MM.1S (cell line): ENCODE data around the gene HIPK1.

Experiments used
- DNase-seq: peaks from one replicate; pipeline ENCODE4 v3.0.0-alpha.2; 2015
- H2AFZ ChIP-seq: fragments of 300-600 bp; sonication (generic); 2 replicates; pipeline ENCODE4 v1.6.0; 2016; ENCODE audit warnings: antibody characterized with exemption, low read length
- H3F3A ChIP-seq: fragments of 300-600 bp; sonication (generic); 2 replicates; pipeline ENCODE4 v1.6.1; 2016; ENCODE audit warnings: mild to moderate bottlenecking, antibody characterized with exemption, low read length, moderate library complexity, mixed read lengths; ENCODE audit not compliant: insufficient read depth
- H3K27ac ChIP-seq: fragments of 300-600 bp; sonication (generic); 2 replicates; pipeline ENCODE4 v1.5.1; 2016; ENCODE audit warnings: mild to moderate bottlenecking, low read length
- H3K27me3 ChIP-seq: fragments of 300-600 bp; sonication (generic); replicated peaks from 2 replicates; pipeline ENCODE4 v1.6.0; 2016; ENCODE audit warnings: low read length; ENCODE audit not compliant: insufficient read depth
- H3K36me3 ChIP-seq: fragments of 300-600 bp; sonication (generic); replicated peaks from 2 replicates; pipeline ENCODE4 v1.6.1; 2016; ENCODE audit warnings: mild to moderate bottlenecking, low read length, mixed read lengths; ENCODE audit not compliant: insufficient read depth
- H3K4me1 ChIP-seq: fragments of 300-600 bp; sonication (generic); 2 replicates; pipeline ENCODE4 v1.6.1; 2016; ENCODE audit warnings: low read length, mixed read lengths
- H3K4me2 ChIP-seq: fragments of 300-600 bp; sonication (generic); 2 replicates; pipeline ENCODE4 v1.6.0; 2016; ENCODE audit warnings: low read depth, low read length
- H3K4me3 ChIP-seq: fragments of 300-600 bp; sonication (generic); 2 replicates; pipeline ENCODE4 v1.5.1; 2016; ENCODE audit warnings: low read length, mixed read lengths
- H3K79me2 ChIP-seq: fragments of 300-600 bp; sonication (generic); 2 replicates; pipeline ENCODE4 v1.6.1; 2016; ENCODE audit warnings: mixed run types, low read length, mixed read lengths
- H3K9ac ChIP-seq: fragments of 300-600 bp; sonication (generic); 2 replicates; pipeline ENCODE4 v1.6.1; 2016; ENCODE audit warnings: low read length, mixed read lengths
- H3K9me2 ChIP-seq: fragments of 300-600 bp; sonication (generic); replicated peaks from 2 replicates; pipeline ENCODE4 v1.6.1; 2016; ENCODE audit warnings: mild to moderate bottlenecking, low read length, mixed read lengths; ENCODE audit not compliant: insufficient read depth
- H3K9me3 ChIP-seq: fragments of 300-600 bp; sonication (generic); replicated peaks from 2 replicates; pipeline ENCODE4 v1.6.1; 2016; ENCODE audit warnings: mild to moderate bottlenecking, low read length, mixed read lengths; ENCODE audit not compliant: insufficient read depth
- H4K20me1 ChIP-seq: fragments of 300-600 bp; sonication (generic); 2 replicates; pipeline ENCODE4 v1.6.1; 2016; ENCODE audit warnings: mild to moderate bottlenecking, low read length, moderate library complexity, mixed read lengths; ENCODE audit not compliant: insufficient read depth
- EZH2 ChIP-seq: fragments of 300-600 bp; sonication (generic); optimal IDR thresholded peaks from 2 replicates; pipeline ENCODE3; 2017; ENCODE audit warnings: low read depth, mild to moderate bottlenecking, antibody characterized with exemption, low read length, mixed read lengths
- EZH2phosphoT487 ChIP-seq: fragments of 300-600 bp; sonication (generic); IDR thresholded peaks from 2 replicates; pipeline ENCODE4 v1.6.1; 2018; ENCODE audit warnings: antibody characterized with exemption, low read length
- TF ChIP-seq, protein P1 (sequence below): fragments of 300-600 bp; sonication (generic); IDR thresholded peaks from 2 replicates; pipeline ENCODE4 v1.5.1; 2016; ENCODE audit warnings: antibody characterized with exemption, low read length, mixed read lengths

Gene HIPK1

DNA sequence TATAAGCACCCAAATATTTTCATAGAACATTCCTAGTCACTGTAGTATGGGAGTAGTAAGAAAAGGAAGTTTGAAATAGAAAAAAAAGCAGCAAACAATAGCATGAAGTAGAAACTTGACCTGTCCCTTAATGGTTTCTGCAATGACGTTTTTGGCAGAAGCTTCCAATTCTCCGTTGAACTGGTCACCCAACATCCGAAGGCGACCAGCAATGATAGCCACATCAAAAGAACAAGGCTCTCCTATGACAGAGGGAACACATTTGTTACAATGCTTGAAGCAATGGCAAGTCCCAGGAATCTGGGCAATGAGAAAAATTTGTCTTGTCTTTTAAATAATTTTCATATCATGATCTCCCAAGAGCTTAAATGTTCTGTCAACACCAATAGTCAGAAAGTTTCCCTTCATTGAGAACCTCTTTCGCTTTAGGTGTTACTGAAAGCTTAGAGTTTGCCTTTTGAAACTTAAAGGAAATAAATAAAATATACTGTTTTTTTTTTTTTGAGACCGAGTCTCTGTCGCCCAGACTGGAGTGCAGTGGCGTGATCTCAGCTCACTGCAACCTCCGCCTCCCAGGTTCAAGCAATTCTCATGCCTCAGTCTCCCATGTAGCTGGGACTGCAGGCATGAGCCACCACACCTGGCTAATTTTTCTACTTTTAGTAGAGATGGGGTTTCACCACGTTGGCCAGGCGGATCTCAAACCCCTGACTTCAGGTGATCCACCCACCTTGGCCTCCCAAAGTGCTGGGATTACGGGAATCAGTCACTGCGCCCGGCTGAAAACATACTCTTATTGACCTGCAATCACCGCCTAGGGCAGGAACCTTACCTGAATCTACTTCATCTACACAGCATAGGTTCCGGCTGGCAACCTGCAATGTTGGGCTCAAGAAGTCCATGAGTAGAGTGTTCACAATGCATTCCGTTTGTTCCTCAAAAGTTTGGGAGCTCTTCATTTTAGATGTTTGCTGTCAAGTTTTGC lies 42.4 kb upstream of the HIPK1 start:
- Histone ChIP-seq H4K20me1 (no peaks in the 10 kb centered on the region), H3K9me3 (no peaks in the 10 kb centered on the region), H3K27me3 (no peaks in the 10 kb centered on the region), H3K36me3 (no peaks in the 10 kb centered on the region), H3K4me1 (peaks cover 2% of the 10 kb centered on the region; the same call in 1 of the 2 replicates), H2AFZ (no peak overlapping the region), H3F3A (no peaks in the 10 kb centered on the region), H3K9ac (no peak overlapping the region), H3K27ac (no peak overlapping the region), H3K4me2 (no peak overlapping the region), H3K4me3 (no peak overlapping the region), H3K79me2 (no peaks in the 10 kb centered on the region), H3K9me2 (no peaks in the 10 kb centered on the region)
- TF ChIP-seq EZH2phosphoT487 (no peak), EZH2 (no peak)
- DNase-seq: no peak

DNA sequence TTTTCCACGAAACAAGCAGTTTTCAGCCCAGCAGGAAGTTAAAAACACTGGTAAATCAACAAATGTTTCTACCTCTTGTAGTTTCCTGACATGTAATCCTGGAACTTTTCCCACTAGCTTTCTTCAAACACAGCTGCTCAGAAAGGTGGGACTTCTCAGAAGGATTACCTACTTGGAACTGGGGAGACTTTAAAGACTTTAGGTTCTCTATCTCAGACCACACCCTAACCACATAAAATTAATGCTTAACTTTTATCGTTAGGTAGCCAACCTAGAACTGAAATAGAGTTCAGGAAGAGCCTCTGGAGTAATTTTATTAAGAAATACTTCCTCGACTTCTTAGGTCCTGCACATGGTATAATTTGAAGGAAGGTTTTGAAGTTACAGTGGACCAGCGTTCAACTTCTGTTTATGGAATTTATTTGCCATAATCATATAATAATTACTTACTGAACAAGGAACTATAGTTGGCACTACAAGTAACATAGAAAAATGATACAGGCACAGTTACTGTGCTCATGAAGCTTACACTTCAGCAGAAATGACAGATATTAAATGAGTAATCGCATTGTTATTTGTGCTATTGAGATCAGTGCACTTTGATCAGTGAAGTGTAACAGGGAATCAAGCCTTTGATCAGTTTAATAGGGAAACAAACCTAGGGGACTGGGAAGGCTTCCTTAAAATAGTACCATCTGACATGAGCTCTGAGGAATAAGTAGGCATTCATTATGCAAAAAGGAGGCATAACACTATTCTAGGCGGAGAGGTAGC lies 41.5 kb upstream of the HIPK1 start, which contains the start of gene BCL2L15:
Gene BCL2L15 (minus strand): TSS at position 180 of the 774 bp plus-strand sequence. CDS start 206 bp downstream, outside the sequence.
- no peak for DNase-seq
- H3K36me3 ChIP-seq: no peaks in the 10 kb centered on the region
- H3K9me2 ChIP-seq: no peaks in the 10 kb centered on the region
- H3K27ac ChIP-seq: no peak within 1 kb of the TSS
- no peaks in the 10 kb centered on the region for H3K27me3 ChIP-seq
- H3K79me2 ChIP-seq: no peaks in the 10 kb centered on the region
- no peaks in the 10 kb centered on the region for H3K4me1 ChIP-seq
- no peaks in the 10 kb centered on the region for H3F3A ChIP-seq
- H3K9me3 ChIP-seq: no peaks in the 10 kb centered on the region
- H4K20me1 ChIP-seq: no peaks in the 10 kb centered on the region
- no peak within 1 kb of the TSS for H3K4me2 ChIP-seq
- H2AFZ ChIP-seq: no peak within 1 kb of the TSS
- H3K4me3 ChIP-seq: no peak within 1 kb of the TSS
- H3K9ac ChIP-seq: no peak within 1 kb of the TSS
- TF ChIP-seq, protein P1, sequence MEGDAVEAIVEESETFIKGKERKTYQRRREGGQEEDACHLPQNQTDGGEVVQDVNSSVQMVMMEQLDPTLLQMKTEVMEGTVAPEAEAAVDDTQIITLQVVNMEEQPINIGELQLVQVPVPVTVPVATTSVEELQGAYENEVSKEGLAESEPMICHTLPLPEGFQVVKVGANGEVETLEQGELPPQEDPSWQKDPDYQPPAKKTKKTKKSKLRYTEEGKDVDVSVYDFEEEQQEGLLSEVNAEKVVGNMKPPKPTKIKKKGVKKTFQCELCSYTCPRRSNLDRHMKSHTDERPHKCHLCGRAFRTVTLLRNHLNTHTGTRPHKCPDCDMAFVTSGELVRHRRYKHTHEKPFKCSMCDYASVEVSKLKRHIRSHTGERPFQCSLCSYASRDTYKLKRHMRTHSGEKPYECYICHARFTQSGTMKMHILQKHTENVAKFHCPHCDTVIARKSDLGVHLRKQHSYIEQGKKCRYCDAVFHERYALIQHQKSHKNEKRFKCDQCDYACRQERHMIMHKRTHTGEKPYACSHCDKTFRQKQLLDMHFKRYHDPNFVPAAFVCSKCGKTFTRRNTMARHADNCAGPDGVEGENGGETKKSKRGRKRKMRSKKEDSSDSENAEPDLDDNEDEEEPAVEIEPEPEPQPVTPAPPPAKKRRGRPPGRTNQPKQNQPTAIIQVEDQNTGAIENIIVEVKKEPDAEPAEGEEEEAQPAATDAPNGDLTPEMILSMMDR: no peak

DNA sequence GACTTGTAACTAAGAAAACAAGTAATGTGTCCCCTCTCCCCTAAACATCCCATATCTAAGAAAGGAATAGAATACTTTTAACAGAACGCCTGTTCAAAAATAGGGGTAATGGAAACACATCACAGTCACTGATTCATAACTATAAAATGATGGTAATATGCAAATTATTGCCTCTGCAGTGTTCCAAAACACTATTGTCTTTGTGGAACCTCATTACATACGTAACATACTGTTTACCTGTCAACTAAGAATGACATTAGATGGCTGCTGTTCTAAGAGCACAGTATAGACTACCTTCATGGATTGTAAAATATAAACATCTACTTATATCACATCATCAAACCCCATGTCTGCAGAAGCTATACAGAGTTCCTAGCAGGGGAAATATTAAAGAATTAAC lies 38.3 kb upstream of the HIPK1 start:
- Histone ChIP-seq H3K4me2 (no peak overlapping the region), H2AFZ (no peak overlapping the region), H3K9ac (no peak overlapping the region), H4K20me1 (no peaks in the 10 kb centered on the region), H3K9me3 (no peaks in the 10 kb centered on the region), H3K9me2 (no peaks in the 10 kb centered on the region), H3K79me2 (no peaks in the 10 kb centered on the region), H3K27me3 (no peaks in the 10 kb centered on the region), H3K4me3 (no peak overlapping the region), H3K27ac (no peak overlapping the region), H3K36me3 (no peaks in the 10 kb centered on the region), H3K4me1 (no peaks in the 10 kb centered on the region), H3F3A (no peaks in the 10 kb centered on the region)
- no peak for DNase-seq
- TF ChIP-seq EZH2 (no peak), EZH2phosphoT487 (no peak)
- TF ChIP-seq, protein P1: no peak
